Measurements from ENCODE around the gene WDR26.
"Not testable (repeated sequence)": the region's sequence is repeated elsewhere in the genome, so short reads cannot be mapped to it uniquely, and the experiment has no call there.

WDR26 gene

GRCh38 chr1:224343679-224344078 is 90.9 kb downstream of the WDR26 start:
- no peak for DNase-seq

GRCh38 chr1:224340453-224341384 is 93.9 kb downstream of the WDR26 start:
- DNase-seq, result not testable (repeated sequence)

- no peak for DNase-seq
These were observed 95.1 kb downstream of the WDR26 start for GRCh38 chr1:224339442-224340033.

- no peak for DNase-seq
These were observed 96.3 kb downstream of the WDR26 start for GRCh38 chr1:224338150-224338838.
